GM18508 (cell line): Measurements from ENCODE around the gene GPR146.

ENCODE experiments used
- ATAC-seq: cut with Tn5 transposase; IDR thresholded peaks from one replicate; pipeline ENCODE4 v1.9.1; 2021; ENCODE audit warnings: moderate number of reproducible peaks; ENCODE audit not compliant: insufficient read depth, unreplicated experiment

Gene GPR146

DNA sequence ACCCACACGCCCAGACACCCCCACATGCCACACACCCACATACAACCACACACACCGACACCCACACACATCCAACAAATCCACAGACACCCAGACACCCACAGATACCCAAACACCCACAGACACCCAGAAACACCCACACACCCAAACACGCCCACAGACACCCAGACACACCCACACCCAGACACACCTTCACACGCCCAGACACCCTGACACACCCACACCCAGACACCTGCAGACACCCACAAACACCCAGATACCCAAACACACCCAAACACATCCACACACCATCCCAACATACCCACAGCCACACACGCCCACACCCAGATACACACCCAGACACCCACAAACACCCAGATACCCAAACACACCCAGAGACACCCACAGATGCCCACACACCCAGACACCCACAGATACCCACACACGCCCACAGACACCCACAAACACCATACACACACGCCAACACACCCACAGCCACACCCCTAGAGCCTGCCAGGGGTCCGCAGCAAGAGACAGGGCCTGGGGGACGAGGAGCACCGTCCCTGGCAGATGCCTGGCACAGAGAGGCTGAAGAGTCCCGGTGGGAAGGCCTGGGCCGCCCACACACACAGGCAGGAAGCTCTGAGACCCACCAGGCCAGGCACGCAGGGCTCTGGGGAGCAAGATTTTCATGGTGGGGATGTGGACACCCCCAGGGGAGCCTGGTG lies 32.9 kb upstream of the GPR146 start:
- no peak for ATAC-seq

DNA sequence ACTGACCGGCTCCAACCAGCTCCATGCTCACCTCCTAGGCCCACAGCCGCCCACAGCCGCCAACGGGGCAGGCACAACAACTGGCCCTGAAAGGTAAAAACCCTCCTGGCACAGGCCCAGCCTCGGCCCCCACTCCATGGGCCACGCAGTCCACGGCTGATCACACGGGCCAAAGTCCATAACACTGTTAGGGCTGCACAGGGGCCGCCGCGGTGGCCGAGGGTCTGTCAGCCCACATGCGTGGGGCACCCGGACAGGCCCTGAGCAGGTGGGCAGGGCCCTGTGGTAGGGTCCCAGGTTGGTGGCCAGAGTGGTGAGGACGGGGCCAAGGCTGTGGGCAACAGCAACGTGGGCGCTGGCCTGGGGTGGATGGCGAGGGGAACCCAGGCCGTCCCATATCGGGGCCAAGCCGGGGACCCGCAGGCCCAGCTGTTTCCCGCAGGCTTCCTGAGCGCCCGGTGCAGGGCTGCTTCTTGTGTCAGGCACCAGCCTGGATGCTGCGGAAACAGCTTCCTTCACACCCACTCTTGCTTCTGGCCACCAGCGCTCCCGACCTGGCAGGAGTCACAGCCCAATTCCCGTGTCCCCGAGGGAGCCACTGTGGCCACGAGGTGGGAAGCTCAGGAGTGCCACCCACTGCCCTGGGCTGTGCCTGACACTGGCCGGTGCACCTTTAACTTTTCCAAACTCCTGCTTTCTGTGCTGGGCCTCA lies 32.2 kb upstream of the GPR146 start:
- no peak for ATAC-seq

DNA sequence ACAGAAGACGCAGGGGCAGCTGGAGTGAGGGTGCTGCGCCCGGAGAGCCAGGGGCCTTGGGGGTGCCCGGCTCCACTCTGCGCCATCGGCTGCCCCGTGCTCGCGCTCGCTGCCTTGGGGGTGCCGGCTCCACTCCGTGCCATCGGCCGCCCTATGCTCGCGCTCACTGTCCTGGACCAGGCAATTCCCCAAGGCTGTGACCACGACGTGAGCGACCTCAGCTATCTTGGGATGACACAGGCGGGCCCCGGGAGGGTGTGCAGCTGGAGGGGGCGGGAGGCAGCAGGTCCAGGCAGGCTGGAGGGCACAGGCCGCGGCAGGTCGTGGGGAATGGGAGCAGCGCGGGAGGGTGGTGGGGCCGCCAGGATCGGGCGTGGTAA lies 31.6 kb upstream of the GPR146 start:
- no peak for ATAC-seq

DNA sequence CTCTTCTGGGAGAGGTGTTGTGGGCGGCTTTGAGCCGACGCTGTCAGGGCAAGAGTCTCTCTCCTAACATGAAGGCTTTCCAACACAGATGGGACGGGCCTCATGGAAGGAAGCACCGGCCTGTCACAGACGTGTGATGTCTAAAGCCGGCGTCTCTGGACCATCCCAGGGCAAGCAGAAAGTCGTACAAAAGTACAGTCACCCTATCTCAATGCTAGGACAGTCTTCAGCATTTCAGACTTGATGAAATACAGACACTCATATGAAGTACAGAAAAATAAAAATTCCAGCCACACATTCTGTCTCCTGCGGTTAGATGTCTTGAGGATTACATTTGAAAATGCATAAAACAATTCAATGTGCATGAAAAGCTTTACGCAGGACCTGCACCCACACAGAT lies 30.8 kb upstream of the GPR146 start:
- no peak for ATAC-seq

DNA sequence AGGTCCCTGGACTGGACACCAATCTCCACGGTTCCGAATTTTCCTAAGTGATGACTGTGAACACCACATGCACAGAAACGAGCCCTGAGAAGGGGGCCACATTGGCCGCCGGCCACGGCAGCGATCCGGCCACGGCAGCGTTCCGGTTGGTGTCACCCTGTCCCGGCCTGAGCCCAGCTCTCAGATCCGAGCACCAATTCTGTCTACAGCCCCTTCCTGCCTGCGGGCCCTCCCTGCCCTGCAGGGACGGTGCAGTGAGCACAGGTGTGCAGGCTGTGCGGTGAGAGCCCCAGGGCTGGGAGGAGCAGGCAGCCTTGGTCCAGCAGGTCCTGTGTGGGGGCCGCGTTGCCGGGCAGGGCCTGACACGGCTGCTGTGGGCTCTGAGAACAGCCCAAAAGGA lies 29.7 kb upstream of the GPR146 start:
- ATAC-seq, result no peak

DNA sequence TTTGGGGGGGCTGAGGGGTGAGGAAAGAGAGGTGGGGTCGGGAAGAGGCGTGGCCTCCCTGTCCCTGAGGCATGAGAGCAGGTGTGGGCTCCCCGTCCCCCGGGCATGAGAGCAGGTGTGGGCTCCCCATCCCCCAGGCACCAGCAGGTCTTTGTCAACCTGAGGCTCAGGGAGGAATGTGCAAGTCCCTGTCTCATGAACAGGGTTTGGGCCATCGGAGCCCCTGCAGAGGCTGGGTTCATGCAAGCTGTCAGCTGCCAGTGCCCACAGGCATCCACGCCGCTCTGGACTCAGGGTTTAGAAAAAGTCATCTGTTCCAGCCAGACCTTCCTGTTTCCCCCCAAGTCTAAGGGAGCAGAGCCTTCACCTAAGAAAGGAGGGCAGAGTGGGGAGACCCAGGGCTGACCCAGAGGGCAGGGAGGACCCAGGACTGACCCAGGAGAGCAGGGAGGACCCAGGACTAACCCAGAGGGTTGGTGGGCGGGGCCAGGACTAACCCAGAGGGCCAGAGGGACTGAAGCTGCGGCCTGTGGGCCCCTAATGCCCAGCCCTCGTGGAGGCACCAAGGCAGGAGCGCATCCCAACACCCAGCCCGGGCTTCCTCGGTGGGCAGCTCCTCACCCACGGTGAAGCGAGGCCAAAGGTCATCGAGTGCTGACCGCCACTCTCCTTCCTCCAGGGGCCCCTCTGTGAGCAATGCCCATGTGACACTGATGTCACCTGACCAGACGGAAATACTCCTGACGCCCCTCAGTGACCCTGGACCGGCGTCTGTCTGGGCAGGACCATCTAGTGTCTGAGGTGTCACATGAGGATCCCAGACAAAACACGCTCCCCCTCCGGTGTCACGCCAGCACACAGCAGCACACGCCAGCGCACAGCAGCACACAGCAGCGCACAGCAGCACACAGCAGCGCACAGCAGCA lies 28.9 kb upstream of the GPR146 start:
- no peak for ATAC-seq

DNA sequence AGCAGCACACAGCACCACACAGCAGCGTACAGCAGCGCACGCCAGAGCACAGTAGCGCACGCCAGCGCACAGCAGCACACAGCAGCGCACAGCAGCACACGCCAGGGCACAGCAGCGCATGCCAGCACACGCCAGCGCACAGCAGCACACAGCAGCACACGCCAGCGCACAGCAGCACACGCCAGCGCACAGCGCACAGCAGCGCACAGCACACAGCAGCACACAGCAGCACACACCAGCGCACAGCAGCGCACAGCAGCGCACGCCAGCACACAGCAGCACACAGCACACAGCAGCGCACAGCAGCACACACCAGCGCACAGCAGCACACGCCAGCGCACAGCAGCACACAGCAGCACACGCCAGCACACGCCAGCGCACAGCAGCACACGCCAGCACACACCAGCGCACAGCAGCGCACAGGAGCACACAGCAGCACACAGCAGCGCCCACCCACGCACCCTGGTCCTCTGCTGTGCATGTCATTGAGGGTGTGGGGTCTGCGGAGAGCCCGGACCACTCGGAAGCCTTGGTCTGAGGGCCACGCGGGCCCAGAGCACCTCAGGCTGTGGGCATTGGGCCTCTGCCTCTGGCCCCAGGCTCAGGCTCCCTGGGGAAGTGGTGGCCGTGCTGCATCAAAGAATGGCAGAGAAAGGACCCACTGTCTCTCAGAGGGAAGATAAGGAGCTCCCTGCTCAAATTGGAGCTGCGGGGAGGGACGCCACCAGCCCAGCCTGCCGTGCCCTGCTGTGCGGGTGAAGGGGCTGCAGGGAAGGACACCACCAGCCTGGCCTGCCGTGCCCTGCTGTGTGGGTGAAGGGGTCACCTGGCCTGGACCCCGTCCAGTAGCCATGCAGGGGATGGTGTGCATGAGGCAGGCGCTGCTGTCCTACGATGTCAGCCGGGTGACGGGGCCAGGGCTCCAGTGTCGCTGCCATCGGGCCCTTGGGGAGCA lies 27.5 kb upstream of the GPR146 start:
- no peak for ATAC-seq

DNA sequence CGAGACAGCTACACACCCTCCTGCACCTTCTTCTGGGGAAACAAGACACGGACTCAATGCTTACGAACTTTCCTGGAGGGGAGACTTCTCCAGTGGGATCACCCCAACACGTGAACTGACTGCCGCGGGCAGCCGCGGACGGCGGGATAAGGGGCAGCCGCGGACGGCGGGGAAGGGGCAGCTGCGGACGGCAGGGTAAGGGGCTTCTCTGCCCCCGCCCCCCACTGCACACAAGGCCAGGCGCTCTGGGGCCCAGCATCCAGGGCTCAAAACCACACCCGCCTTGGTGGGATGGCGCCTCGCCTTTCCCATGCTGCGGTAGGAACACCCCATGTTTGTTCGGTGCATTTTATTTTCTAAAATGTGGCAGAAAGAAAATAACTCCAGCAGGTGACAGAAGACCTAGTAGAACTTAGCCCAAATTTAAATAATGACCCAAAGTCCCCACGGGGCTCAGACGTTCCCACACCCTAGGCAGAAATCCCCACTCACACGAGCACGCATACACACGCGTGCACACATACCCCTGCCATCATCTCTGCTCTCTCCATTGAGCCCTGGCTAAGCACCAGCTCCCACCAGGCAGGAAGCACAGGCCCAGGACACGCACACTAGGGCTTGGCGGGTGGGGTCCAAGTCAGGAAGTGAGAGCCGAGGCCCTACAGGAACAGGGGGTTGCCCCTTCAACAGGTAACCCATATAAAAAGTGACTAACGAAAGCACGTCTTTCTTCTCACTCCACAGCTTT lies 26.6 kb upstream of the GPR146 start:
- ATAC-seq, result no peak

DNA sequence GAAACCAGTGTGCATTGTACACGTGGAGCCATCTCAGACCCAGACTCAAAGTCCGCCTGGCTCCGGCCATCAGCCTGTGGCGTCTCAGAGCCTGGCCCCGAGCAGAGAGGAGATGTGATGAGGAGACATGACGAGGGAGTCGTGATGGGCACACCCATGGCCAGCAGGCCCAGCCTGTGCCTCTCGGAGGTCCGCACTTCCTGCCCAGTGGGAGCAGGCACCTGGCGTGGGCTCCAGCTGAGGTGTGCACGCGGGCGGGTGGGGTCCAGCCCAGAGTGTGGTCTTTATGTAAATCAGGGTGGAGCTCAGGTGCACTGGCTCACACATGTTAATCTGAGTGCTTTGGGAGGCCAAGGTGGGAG lies 26.0 kb upstream of the GPR146 start:
- ATAC-seq, result no peak

DNA sequence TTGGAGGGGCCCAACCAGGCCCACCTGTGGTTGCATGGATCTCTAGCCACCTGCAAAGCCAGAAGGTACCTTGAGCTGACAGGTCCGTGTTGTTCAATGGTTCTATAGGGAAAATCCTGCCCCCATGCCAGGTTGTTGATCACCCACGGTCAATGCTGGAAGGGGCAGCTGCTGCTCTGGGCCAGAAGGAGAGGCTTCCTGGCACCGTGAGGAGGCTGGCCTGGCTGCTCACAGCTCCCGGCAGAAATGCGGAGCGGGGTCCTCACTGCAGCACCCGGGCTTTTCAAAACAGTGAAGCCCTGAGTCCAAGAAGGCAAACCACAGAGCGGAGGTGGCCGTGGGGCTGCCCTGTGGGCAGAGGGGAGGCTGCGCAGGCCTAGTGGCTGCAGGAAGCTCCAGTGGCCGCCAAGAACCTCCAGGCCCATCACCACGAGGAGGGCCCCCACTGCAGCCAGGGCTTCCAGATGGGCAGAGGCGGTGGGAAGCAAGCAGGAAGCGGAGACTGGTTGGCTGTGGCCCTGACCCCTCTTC lies 25.0 kb upstream of the GPR146 start:
- no peak for ATAC-seq

DNA sequence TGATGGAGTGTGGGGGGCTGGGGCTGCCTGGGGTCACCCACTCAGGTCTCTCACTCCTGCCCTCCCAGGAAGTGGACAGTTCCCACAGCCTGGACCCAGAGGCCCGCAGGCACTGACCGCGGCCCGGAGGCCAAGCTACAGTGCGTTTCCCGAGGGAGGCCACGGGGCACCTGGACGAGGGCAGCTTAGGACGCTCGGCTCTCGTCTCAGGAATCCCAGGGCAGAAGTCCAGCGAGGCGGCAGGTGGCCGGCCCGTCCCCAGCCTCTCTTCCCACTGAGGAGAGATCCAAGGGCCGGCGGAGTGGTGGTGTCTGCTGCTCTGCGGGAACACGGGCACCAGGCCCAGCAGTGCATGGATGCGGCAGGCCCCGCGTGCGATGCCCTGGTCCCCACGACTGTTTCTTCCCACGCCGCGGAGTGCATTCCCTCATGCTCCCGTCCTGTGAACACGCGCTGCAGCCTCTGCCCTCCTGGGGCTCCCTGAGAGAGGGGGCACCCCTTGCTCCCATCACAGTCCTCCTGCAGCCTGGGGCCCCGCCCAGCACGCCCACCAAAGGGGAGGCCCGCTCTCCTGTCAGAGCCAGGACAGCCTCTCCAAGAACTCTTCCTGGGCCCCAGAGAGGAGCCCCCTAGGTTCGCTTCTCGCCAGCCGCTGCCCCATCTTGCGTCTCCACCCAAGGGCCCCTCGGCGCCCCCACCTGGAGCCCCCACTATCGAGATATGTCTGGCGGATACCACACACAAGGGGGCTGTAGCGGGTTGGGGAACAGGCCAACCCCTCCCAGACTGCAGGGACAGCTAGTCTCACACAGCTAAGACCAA lies 24.3 kb upstream of the GPR146 start:
- ATAC-seq, result no peak

DNA sequence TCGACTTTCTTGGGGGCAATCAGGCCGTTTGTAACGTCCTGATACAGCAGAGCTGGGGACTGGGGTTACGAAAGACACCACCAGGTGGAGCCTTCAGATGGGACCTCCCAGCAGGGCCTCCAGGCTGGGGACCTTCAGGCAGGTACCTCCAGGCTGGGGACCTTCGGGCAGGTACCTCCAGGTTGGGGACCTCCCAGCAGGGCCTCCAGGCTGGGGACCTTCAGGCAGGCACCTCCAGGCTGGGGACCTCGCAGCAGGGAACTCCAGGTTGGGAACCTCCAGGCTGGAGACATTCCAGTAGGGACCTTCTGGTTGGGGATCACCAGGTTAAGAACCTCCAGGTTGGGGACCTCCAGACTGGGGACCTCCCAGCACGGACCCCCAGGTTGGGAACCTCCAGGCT lies 23.5 kb upstream of the GPR146 start:
- ATAC-seq, result no peak

DNA sequence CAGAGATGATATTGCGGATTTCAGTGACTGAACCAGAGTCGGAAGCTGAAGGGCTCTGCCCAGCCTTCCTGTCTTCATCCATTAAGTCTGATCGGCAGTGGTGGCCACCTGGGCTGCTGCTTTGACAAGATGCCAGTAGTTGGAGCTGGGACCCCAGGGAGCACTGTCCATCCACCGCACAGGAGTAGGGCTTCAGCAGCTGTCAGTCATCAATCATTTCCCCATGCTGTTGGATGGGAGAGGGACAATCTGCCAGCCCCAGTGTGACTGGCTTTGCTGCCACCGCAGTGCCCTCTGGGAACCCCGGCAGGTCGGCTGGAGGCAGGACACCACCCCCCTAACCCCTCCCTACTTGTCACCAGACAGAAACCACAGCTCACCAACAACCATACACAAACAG lies 23.0 kb upstream of the GPR146 start:
- no peak for ATAC-seq

DNA sequence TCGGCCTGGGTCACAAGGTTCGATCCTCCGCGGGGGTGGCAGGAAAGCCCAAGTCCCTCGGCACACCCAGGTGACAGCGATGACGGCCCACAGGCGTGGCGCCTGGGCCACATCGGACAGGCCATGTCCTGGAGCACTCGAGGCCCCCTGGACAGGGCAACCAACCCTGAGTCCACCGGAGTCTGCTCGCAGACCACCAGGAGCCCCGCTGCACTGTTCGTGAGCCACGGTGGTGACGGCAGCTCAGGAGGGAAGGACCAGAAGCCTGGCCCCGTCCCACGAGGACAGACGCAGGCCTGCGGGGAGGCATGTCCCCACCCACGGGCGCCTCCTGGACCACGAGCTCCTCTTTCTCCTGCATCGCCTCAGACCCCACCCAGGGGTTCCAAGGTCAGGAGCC lies 22.4 kb upstream of the GPR146 start:
- ATAC-seq, result no peak

DNA sequence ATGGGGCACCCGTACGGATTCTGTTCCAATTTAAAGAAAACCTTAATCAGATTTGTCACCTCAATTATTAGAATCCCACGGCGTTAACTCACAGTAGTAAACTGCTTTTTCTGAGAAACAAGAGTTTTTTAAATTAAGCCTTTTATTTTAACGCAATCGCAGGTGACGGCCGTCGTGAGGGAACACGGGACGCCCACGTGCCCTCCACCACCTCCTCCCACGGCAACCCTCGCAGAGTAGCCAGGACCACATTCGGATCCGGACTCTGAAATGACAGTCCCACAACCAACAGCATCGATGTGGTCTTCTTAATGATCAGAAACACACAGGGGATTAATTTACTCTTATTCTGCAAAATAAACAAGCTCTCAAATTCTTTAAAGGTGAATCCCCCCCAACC lies 22.0 kb upstream of the GPR146 start:
- ATAC-seq, result no peak

DNA sequence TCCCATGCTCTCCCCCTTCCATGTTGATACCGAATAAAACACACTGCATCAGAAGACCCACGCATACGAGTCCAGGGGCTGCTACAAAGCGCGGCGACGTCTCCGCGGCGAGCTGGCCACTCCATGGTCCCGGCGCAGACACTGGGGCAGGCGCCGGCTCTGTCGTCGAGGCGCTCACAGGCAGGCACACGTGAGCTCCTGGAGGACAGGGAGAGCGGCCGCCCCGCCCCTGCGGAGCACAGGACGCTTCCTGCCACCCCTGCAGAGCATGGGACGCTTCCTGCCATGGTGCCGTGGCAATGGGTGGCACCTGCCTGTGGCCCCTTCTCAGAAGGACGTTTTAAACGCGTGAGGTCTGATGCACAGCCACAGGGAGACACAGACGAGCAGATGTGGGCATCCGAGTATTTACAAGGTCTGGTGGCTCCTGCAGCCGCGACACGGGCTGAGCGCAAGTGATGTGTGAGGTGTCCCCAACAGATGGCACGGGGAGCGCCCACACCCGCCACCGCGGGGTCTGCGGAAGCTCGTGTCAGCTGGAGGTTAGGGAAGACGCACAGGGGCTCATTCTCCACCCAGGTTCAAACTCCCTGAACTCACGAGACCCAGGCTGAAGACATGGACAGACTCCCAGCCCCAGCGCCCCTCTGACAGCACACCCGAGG lies 21.4 kb upstream of the GPR146 start:
- ATAC-seq, result no peak

DNA sequence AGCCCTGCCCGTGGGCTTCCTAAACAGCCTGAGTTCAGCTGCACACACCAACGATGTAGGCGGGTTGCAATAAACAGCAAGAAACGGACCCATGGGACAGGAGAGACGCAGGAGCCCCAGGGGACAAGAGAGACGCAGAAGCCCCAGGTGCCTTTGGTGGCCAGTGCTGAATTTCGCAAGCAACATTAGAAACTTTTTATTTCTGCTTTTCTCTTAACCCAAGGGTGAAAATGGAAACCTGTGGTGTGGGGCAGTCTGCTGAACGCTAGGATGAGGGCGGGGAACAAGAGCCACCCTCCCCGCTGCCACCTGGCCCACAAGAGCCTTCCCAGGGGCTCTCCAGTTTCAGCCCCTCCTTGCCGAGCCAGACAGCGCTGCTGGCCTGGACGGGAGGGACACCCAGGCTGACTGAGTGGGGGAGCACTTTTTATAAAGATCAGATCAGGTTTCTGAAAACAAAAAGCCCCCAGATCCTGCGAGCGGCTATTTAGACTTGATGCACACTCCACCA lies 20.0 kb upstream of the GPR146 start:
- ATAC-seq, result peak; percentile 39
